Posterior cingulate gyrus (tissue), 11 donors: Measurements from ENCODE around the gene TIMM13.
"Not testable (repeated sequence)": the region's sequence is repeated elsewhere in the genome, so short reads cannot be mapped to it uniquely, and the experiment has no call there.

Experiments
- DNase-seq, 10 donors: peaks; one replicate each; pipeline versions ENCODE4 v3.0.0 to v3.0.0-alpha.2; 2020 to 2021; ENCODE audit warnings: mixed read lengths in 3 of 10
- intact Hi-C: fragments of 100-400 bp; cut with DNase I; formaldehyde crosslinking; loops from one replicate; pipeline ENCODE4 v1.15.1; 2023

TIMM13 gene

GRCh38 chr19:2427429-2428320 lies at the start of gene TIMM13:
Gene TIMM13 (minus strand): TSS chr19:2427586. CDS start chr19:2427533, 53 bp downstream.
- intact Hi-C loops, result no loop called here
- DNase-seq, result peak; percentile 93 to 100 (median 96)

DNA sequence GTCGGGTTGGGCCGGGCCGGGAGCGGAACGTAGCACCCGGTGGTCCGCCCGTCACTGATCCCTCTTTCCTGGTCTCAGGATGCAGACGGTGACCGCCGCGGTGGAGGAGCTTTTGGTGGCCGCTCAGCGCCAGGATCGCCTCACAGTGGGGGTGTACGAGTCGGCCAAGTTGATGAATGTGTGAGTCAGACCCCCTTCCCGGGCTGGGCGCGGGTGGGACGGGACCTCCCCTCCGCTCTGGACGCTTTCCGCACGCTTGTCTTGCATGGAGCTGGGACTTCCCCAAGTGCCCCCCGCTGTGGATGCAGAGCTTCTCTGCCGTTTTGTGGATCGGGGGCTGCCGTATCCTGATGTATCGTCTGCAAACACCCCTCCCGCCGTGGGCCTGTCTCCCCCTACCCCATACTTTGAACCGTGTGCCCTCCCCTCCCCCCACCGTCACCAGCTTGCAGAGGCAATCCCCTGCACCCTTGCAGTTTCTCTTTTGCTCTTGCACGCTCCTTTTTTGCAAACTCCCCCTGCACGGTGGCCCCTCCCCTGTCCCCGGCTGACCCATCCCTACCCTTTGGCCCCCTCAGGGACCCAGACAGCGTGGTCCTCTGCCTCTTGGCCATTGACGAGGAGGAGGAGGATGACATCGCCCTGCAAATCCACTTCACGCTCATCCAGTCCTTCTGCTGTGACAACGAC lies 49.2 kb upstream of the TIMM13 start:
- peak in 8 of 10 donors; percentile 26 to 88 (median 48) for DNase-seq
- intact Hi-C loops, result loop anchor here (5.0 kb wide), 1 partner anchor 66 kb away; no protein-coding TSS in a partner anchor

- DNase-seq, result peak; percentile 95 to 100 (median 97)
- intact Hi-C loops, result loop anchor here (5.0 kb wide), 1 partner anchor 66 kb away; no protein-coding TSS in a partner anchor
Measured at GRCh38 chr19:2475702-2476450, 48.5 kb upstream of the TIMM13 start, which contains the start of gene GADD45B. Gene GADD45B (plus strand): TSS chr19:2476127. CDS start chr19:2476359, 232 bp downstream.

- intact Hi-C loops, result loop anchor here (5.0 kb wide), 1 partner anchor 67 kb away; no protein-coding TSS in a partner anchor
- peak in 3 of 10 donors; percentile 18 to 85 (median 28) for DNase-seq
Measured at GRCh38 chr19:2475018-2475701, 47.8 kb upstream of the TIMM13 start.

DNA sequence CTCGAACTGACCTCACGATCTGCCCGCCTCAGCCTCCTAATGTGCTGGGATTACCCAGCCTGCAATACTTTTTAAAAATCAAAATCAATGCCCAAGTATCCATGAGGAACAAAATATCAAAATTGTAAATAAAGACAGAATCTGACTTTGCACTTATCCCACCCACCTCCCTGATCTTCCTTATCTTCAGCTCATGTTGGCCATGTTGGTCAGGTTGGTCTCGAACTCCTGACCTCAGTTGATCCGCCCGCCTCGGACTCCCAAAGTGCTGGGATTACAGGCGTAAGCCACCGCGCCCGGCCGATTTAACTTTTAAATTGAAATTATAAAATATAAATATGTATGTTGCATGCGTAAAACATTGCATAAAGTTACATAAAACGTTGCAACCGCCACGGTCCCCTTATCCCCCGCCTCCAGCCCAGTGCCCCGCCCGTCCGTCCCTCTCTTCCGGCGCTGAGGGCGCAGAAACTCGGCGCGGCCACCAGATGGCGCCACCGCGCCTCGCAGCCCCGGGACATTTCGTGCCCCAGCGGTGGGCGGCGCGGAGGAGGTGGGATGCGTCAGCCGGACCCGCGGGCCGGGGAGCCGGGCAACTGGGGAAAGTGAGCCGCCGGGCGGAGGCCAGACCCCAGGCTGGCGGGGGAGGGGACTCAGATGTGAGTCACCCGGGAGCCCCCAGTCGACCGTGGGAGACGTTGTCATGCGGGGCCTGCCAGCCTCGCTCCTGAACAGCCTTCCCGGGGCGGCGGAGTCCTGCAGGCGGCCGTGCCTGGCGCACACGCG lies 47.0 kb upstream of the TIMM13 start:
- intact Hi-C loops, result loop anchor here (1.0 to 5.0 kb wide), 3 partner anchors 68 to 137 kb away; no protein-coding TSS in a partner anchor
- DNase-seq, result peak; percentile 67 to 97 (median 80)

DNA sequence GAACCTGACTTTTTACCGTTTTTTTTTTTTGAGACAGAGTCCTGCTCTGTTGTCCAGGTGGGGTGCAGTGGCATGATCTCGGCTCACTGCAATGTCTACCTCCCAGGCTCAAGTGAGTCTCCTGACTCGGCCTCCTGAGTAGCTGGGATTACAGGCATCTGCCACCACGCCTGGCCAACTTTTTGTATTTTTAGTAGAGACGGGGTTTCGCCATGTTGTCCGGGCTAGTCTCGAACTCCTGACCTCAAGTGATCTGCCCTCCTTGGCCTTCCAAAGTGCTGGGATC lies 42.5 kb upstream of the TIMM13 start:
- DNase-seq, intact Hi-C loops: not testable (repeated sequence)

DNA sequence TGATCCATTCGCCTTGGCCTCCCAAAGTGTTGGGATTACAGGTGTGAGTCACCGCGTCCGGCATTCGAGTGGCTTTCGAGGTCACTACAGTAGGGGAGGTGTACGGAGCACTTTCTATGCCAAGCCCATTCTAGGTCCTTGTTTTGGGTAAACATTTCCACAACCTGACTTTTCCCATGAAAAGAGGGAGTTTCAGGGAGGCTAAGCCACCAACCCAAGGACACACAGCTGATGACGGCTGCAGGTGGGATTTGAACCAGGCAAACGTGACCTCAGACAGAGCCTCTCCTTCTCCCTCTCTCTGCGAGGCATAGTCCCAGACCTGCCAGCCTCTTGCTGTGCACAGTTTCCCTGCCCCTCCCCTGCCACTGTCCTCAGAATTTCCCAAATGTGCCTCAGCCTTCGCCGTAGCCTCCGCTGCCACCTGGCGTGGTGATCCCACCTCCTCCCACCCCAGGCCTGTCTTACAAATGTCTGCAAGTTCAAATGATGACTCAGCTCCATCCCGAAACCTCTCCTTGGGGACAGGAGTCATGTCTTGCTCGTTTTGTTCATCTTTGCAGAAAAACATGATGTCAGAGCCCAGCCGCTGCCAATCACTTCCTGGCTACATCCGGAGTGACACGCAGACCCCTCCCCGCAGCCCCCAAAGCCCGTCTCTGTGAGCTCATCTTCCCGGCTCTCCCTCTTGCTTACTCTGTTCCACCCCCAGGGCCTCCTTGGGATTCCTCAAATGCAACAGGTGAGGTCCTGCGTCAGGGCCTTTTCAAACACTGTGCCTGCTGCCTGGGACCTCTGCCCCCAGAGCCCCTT lies 41.9 kb upstream of the TIMM13 start:
- intact Hi-C loops, result no loop called here
- DNase-seq, result no peak

GRCh38 chr19:2468596-2468995 lies 41.2 kb upstream of the TIMM13 start:
- intact Hi-C loops, result no loop called here
- DNase-seq, result no peak

DNA sequence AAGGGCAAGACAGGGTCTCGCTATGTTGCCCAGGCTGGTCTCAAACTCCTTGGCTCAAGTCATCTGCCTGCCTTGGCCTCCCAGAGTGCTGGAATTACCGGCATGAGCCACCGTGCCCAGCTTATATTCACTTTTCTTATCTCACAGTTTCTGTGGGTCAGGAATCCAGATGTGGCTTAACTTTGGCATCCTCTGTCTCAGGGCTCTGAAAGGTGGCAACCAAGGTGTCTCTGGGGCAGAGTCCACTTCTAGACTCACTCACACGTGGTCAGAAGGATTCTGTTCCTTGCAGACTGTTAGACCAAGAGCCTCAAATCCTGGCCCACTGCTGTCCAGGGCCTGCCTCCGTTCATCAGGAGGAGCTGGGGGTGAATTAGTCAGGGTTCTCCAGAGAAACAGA lies 37.0 kb upstream of the TIMM13 start:
- intact Hi-C loops, result no loop called here
- no peak for DNase-seq

GRCh38 chr19:2463694-2464093 lies 36.3 kb upstream of the TIMM13 start:
- DNase-seq, intact Hi-C loops: not testable (repeated sequence)

GRCh38 chr19:2462635-2463421 lies 35.4 kb upstream of the TIMM13 start:
- DNase-seq, result peak; percentile 76 to 97 (median 84)
- intact Hi-C loops, result no loop called here

DNA sequence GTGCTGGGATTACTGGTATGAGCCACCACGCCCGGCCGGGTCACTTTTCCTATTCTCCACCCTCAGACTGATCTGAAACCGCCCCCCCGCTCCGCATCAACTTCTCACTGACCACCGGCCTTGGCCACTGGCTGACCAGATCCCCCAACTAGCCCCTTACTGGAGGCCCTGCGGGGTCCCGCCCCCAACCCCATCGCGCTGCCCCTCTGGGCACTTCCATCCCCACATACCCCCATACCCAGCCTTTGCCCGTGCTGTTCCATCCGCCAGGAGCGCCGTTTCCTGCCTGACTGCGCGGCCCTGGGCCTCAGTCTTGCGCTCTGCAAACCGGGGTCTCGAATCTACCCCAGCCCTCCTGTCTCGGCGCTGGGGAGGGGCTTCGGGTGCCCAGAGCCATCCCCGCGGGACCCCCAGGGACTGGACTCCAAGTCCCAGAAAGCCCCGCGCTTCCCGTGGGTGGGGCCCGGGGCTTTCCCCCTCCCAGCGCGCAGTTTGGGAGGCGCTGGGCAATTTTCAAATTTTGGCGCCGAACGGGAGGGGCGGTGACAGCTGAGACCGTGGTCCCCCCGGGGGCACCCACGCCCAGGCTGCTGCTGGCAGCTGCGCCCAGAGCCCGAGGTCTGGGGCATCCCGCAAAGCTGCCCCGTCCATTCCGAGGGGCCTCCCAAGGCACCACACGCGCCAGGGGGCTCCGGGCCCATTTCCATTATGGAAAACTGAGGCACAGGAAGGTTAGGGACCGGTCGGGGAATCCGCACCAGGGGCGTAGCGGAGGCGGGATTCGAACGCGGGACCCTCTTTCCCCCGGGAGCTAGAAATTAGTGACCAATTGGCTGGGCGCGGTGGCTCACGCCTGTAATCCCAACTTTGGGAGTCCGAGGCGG lies 34.6 kb upstream of the TIMM13 start:
- intact Hi-C loops, result no loop called here

GRCh38 chr19:2460245-2460644 lies 32.9 kb upstream of the TIMM13 start:
- intact Hi-C loops, result no loop called here
- no peak for DNase-seq

More for the DNA sequence above, 34.6 kb upstream of the TIMM13 start:
- peak in 4 of 10 donors; percentile 31 to 90 (median 58) for DNase-seq

- DNase-seq, intact Hi-C loops: not testable (repeated sequence)
Measured at GRCh38 chr19:2458776-2459175, 31.4 kb upstream of the TIMM13 start.

- DNase-seq, result no peak
- intact Hi-C loops, result no loop called here
Measured at GRCh38 chr19:2458054-2458453, 30.7 kb upstream of the TIMM13 start.

DNA sequence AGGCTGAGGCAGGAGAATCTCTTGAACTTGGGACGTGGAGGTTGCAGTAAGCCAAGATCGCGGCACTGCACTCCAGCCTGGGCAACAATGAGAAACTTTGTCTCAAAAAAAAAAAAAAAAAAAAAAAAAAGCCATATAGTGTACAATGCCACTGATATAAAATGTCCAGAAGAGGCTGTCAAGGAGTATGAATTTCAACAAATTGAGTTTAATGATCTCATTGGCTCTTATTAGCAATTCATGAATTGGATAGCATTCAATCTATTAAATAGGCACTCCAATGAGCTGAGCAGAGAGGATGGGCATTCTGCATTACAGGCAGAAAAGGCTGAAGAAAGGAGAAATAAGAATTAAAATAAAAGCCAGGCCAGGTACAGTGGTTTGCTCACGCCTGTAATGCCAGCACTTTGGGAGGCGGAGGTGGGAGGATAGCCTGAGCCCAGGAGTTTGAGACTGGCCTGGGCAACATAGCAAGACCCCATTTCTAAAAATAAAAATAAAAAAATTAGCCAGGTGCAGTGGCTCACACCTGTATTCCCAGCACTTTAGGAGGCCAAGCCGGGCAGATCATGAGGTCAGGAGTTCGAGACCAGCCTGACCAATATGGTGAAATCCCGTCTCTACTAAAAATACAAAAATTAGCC lies 30.1 kb upstream of the TIMM13 start:
- intact Hi-C loops, result no loop called here

More for the DNA sequence above, 30.1 kb upstream of the TIMM13 start:
- no peak for DNase-seq
